Osteocyte (in vitro differentiated cells): ENCODE measurements around the gene FUZ. TPM values are rescaled to one million over a fixed set of nuclear protein-coding genes. Genes with fewer than 3 reads are reported as not detected.
A peak's percentile ranks its signal among the peaks of the same experiment; 100 is the strongest.

ENCODE experiments used
- DNase-seq: peaks from one replicate; pipeline ENCODE4 v3.0.0; 2021; ENCODE audit warnings: mixed read lengths; ENCODE audit not compliant: unreplicated experiment; ENCODE audit errors: extremely low spot score
- H3K27ac Mint-ChIP-seq: one replicate; pipeline ENCODE4 v1.8.0; 2021; ENCODE audit warnings: mild to moderate bottlenecking, mixed read lengths; ENCODE audit not compliant: unreplicated experiment
- H3K27me3 Mint-ChIP-seq: one replicate; pipeline ENCODE4 v1.8.0; 2021; ENCODE audit warnings: mixed read lengths; ENCODE audit not compliant: unreplicated experiment
- H3K36me3 Mint-ChIP-seq: one replicate; pipeline ENCODE4 v1.8.0; 2021; ENCODE audit warnings: mixed read lengths; ENCODE audit not compliant: unreplicated experiment
- H3K4me1 Mint-ChIP-seq: one replicate; pipeline ENCODE4 v1.8.0; 2021; ENCODE audit warnings: mixed read lengths; ENCODE audit not compliant: unreplicated experiment
- H3K4me3 Mint-ChIP-seq: one replicate; pipeline ENCODE4 v1.8.0; 2021; ENCODE audit warnings: mild to moderate bottlenecking, moderate library complexity, mixed read lengths; ENCODE audit not compliant: unreplicated experiment
- H3K9me3 Mint-ChIP-seq: one replicate; pipeline ENCODE4 v1.8.0; 2021; ENCODE audit warnings: mixed read lengths; ENCODE audit not compliant: unreplicated experiment
- CTCF ChIP-seq: fragments of 200-600 bp; sonication (generic); IDR thresholded peaks from 2 replicates; pipeline ENCODE4 v1.5.0; 2021; ENCODE audit warnings: antibody characterized with exemption, mild to moderate bottlenecking, moderate library complexity
- total RNA-seq: library from RNA; stranded (reverse); gene quantifications from 2 replicates; pipeline ENCODE4 v1.2.1, GENCODE V29; 2021

The FUZ gene
- total RNA-seq, 1 donor from 2014 or later = 24.4 TPM

- Mint-ChIP-seq H3K9me3 (peaks cover 6% of the 10 kb centered on the region), H3K4me3 (peak overlapping the region; percentile 10), H3K27ac (peak overlapping the region; percentile 41), H3K4me1 (peaks cover 45% of the 10 kb centered on the region), H3K36me3 (peaks cover 11% of the 10 kb centered on the region), H3K27me3 (no peaks in the 10 kb centered on the region)
- no peak for DNase-seq
- TF ChIP-seq CTCF = no peak
These were observed 34.9 kb upstream of the FUZ start for GRCh38 chr19:49847731-49848696.

DNA sequence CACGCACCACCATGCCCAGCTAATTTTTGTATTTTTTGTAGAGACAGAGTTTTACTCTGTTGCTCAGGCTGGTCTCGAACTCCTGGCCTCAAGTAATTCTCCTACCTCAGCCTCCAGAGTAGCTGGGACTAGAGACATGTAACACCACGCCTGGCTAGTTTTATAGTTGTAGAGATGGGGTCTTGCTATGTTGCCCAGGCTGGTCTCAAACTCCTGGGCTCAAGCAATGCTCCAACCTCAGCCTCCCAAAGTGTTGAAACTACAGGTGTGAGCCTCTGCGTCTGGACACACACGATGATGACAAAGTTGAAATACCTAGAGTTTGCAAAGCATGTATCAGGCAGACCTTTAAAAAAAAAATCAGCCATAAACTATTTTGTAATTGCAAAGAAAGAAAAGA, 33.3 kb upstream of the FUZ start:
- DNase-seq = no peak
- no peaks in the 10 kb centered on the region for H3K27me3 Mint-ChIP-seq
- peaks cover 34% of the 10 kb centered on the region for H3K4me1 Mint-ChIP-seq
- TF ChIP-seq CTCF = no peak
- peaks cover 6% of the 10 kb centered on the region for H3K9me3 Mint-ChIP-seq
- no peak overlapping the region for H3K4me3 Mint-ChIP-seq
- no peak overlapping the region for H3K27ac Mint-ChIP-seq
- peaks cover 11% of the 10 kb centered on the region for H3K36me3 Mint-ChIP-seq

DNA sequence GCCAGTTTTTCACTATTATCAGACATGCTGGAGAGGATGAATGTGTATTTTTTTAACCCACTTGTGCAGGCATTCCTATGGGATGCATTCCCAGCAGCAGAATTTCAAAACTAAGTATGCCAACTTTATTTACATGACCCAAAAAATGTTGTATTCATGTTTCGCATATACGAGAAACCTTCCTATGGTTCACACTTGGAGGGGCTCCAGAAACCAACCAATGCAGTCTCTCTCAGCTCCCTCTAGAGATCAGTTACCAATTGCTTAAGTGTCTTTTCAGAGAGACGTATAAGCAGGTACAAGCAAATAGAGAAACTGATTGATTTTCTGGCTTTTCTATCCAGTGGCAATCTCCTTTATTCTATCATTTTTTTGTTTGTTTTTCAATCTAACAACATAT, 32.3 kb upstream of the FUZ start:
- DNase-seq = no peak
- H3K4me1 Mint-ChIP-seq = peaks cover 34% of the 10 kb centered on the region
- no peak overlapping the region for H3K4me3 Mint-ChIP-seq
- H3K36me3 Mint-ChIP-seq = peaks cover 15% of the 10 kb centered on the region
- H3K27ac Mint-ChIP-seq = peak overlapping the region; percentile 73
- peak; percentile 16 for TF ChIP-seq CTCF
- no peaks in the 10 kb centered on the region for H3K27me3 Mint-ChIP-seq
- peaks cover 6% of the 10 kb centered on the region for H3K9me3 Mint-ChIP-seq

DNA sequence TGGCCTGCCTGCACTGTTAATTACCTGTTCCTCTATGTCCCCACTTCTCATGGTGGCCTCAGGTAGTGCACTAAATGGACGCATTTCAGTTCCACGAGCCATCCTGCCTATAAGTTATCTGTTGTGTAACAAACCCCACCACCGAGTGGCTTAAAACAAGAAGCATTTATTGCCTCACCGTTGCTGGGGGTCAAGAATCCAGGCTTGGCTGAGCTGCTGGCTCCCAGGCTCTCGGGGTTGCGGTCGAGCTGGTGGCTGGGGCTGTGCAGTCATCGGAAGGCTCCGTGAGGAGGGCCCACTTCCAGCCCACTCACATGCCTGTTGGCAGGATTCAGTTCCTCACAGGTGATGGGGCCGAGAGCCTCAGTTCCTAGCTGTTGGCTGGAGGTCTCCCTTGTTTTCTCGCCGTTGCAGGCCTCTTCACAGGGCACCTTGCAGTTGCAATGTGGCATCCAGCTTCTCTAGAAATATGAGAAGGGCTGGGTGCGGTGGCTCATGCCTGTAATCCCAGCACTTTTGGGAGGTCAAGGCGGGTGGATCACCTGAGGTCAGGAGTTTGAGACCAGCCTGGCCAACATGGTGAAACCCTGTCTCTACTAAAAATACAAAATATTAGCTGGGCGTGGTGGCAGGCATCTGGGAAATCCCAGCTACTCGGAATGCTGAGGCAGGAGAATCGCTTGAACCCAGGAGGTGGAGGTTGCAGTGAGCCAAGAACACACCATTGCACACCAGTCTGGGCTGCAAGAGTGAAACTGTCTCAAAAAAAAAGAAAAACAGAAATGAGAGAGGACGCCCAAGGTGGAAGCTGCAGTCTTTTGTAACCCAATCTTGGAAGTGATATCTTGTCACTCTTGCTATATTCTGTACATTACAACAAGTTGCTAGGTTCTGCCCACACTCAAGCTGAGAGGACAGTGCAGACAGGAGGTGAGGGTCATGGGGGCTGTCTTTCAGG, 31.3 kb upstream of the FUZ start:
- no peaks in the 10 kb centered on the region for H3K27me3 Mint-ChIP-seq
- H3K36me3 Mint-ChIP-seq = peaks cover 17% of the 10 kb centered on the region
- H3K9me3 Mint-ChIP-seq = peaks cover 6% of the 10 kb centered on the region
- H3K4me1 Mint-ChIP-seq = peaks cover 27% of the 10 kb centered on the region
- H3K4me3 Mint-ChIP-seq = no peak overlapping the region
- TF ChIP-seq CTCF = no peak
- no peak for DNase-seq
- H3K27ac Mint-ChIP-seq = peak overlapping the region; percentile 73
